ENCODE results near the gene C1QTNF6. TPM values are rescaled to one million over a fixed set of nuclear protein-coding genes. Genes with fewer than 3 reads are reported as not detected.
A peak's percentile ranks its signal among the peaks of the same experiment; 100 is the strongest.

The C1QTNF6 gene
- total and polyA plus RNA-seq, 2 of the 8 experiments (the other 6 are each of a cell fraction or from before 2014, with no cell fraction given), result 3.1 to 6.5 TPM

GRCh38 chr22:37197451-37198257 is 9.6 kb upstream of the C1QTNF6 start:
- H3K4me1 ChIP-seq (replicated peaks in 1 of 4; ENCODE audit: control insufficient read depth in 3 of 4, insufficient read depth in 4 of 4, low read length in 3 of 4), result peaks cover 3 to 19% (median 10%) of the 10 kb centered on the region in 4 experiments; a peak in 5 of 7 replicates
- H3K4me2 ChIP-seq (ENCODE audit: insufficient read depth in 1 of 2, low read depth in 2 of 2, low read length in 2 of 2), result peak overlapping the region; percentile 44 to 81
- H3K4ac ChIP-seq (replicated peaks; ENCODE audit: insufficient read length, low read depth, low read length), result peak overlapping the region; percentile 72
- no peak overlapping the region for H4K8ac ChIP-seq (ENCODE audit: extremely low read depth, insufficient read depth, low read length)
- H3K79me2 ChIP-seq (ENCODE audit: control insufficient read depth in 1 of 2, insufficient read depth in 2 of 2, low read length in 2 of 2), result no peaks in the 10 kb centered on the region
- H3K56ac ChIP-seq (replicated peaks; ENCODE audit: insufficient read length, low read depth, low read length), result no peak overlapping the region
- H3K14ac ChIP-seq (ENCODE audit: insufficient read length), result no peak overlapping the region
- H3K27ac ChIP-seq (ENCODE audit: low read depth, low read length), result 0 out of 2 replicates have a peak overlapping the region, but pooled peaks have one; percentile 8
- 0 out of 2 replicates have a peak overlapping the region, but pooled peaks have one; percentile 7 for H2BK5ac ChIP-seq (ENCODE audit: low read depth, low read length)
- H2AK5ac ChIP-seq (ENCODE audit: low read depth, low read length), result no peak overlapping the region
- no peak overlapping the region for H2BK15ac ChIP-seq (ENCODE audit: low read length)
- no peak for FAIRE-seq
- H3K9ac ChIP-seq (replicated peaks in 1 of 4; ENCODE audit: extremely low read depth in 1 of 4, low read depth in 3 of 4, low read length in 3 of 4), result no peak overlapping the region; a peak in 1 of 7 replicates
- TF ChIP-seq SIX5 (IDR thresholded peaks at IDR 0.05; ENCODE audit: low read depth, low read length), result no peak
- TF ChIP-seq JUND (IDR thresholded peaks at IDR 0.05; ENCODE audit: low read length), result no peak
- no peak for TF ChIP-seq TAF1 (IDR thresholded peaks at IDR 0.05; ENCODE audit: low read depth, low read length)
- TF ChIP-seq GABPA (IDR thresholded peaks at IDR 0.05; ENCODE audit: borderline replicate concordance, insufficient read depth, low read length), result no peak
- H4K5ac ChIP-seq (ENCODE audit: insufficient read length, low read depth, low read length), result no peak overlapping the region
- ChIA-PET CTCF (ENCODE audit: partially characterized antibody) (interaction anchor here (0.6 to 7.7 kb wide), 35 partner anchors 10 to 402 kb away, joined by 3 to 77 read pairs (median 4); partner anchors contain the start of gene C1QTNF6), POLR2A (ENCODE audit: partially characterized antibody) (interaction anchor here (0.9 to 1.7 kb wide), 5 partner anchors 10 to 31 kb away, joined by 3 to 14 read pairs (median 4); partner anchors contain the start of gene C1QTNF6)
- H2AFZ ChIP-seq (ENCODE audit: low read length), result no peak overlapping the region
- H2BK12ac ChIP-seq (ENCODE audit: low read depth, low read length), result peak overlapping the region; percentile 50; the same call in 1 of the 2 replicates
- H3K27me3 ChIP-seq (replicated peaks in 1 of 4; ENCODE audit: control insufficient read depth in 3 of 4, extremely low read depth in 1 of 4, insufficient read depth in 3 of 4, low read length in 3 of 4), result no peaks in the 10 kb centered on the region
- 0 out of 2 replicates have a peak overlapping the region, but pooled peaks have one; percentile 48 for H2BK20ac ChIP-seq (ENCODE audit: low read length)
- no peak for DNase-seq (ENCODE audit: low read depth in 1 of 2, low spot score in 2 of 2)
- peaks cover 4 to 5% of the 10 kb centered on the region in 2 experiments; a peak in 3 of 4 replicates for H3K9me3 ChIP-seq (ENCODE audit: insufficient read depth in 2 of 2, low read depth in 1 of 2, low read length in 1 of 2)
- no peaks in the 10 kb centered on the region for H3K36me3 ChIP-seq (ENCODE audit: control insufficient read depth in 2 of 4, insufficient read depth in 4 of 4, low read length in 3 of 4)
- H2BK120ac ChIP-seq (replicated peaks; ENCODE audit: low read depth, low read length), result peak overlapping the region; percentile 75
- H3K18ac ChIP-seq (ENCODE audit: extremely low read depth, low read length), result no peak overlapping the region
- no peaks in the 10 kb centered on the region for H3K79me1 ChIP-seq (ENCODE audit: low read depth, low read length)
- 89% methylated on average over 11 of the region's 12 CpGs; no CpG with 5 or more reads in 1 of the 2 experiments for WGBS, 2 experiments (ENCODE audit: extremely low coverage in 1 of 2, insufficient coverage in 1 of 2, insufficient read length in 1 of 2, insufficient replicate concordance in 2 of 2, low coverage in 1 of 2, low lambda C conversion rate in 2 of 2, missing lambda C conversion rate in 1 of 2)
- H3K4me3 ChIP-seq (ENCODE audit: extremely low read depth in 1 of 4, insufficient read depth in 2 of 4, low read depth in 3 of 4, low read length in 4 of 4), result peak overlapping the region in 1 of 4 experiments; percentile 78; a peak in 4 of 8 replicates
- H4K20me1 ChIP-seq (replicated peaks in 1 of 2; ENCODE audit: control insufficient read depth in 1 of 2, insufficient read depth in 2 of 2, low read length in 2 of 2), result peaks cover 0 to 4% of the 10 kb centered on the region in 2 experiments
- H4K91ac ChIP-seq (replicated peaks; ENCODE audit: insufficient read length, low read length), result peak overlapping the region; percentile 56
- peaks cover 5% of the 10 kb centered on the region for H3K23me2 ChIP-seq (ENCODE audit: low read depth, low read length)
- H3K23ac ChIP-seq (ENCODE audit: insufficient read length), result no peak overlapping the region

Measured in H1 (cell line).